Measurements from ENCODE around the gene CCR5AS.
"Not testable (repeated sequence)": the region's sequence is repeated elsewhere in the genome, so short reads cannot be mapped to it uniquely, and the experiment has no call there.

The CCR5AS gene

DNA sequence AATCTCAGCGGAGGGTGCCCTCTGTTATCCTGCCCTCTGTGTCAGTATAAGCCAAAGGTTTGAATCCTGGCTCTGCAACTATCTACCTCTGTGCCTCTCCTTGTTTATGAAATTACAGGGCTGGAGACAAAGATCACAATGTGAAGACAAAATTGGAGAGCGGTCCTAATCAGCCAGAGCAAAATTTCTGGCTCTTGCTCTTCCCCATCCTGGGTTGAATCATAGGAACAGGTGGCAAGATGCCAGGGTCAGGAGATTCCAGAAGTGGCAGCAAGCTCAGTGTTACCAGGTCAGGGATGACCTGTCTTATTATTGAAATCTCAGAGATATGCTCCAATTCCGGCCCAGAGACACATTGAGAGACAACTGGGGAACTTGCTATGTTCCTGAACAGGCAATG lies 55.2 kb downstream of the CCR5AS start:
- no peak for DNase-seq

DNA sequence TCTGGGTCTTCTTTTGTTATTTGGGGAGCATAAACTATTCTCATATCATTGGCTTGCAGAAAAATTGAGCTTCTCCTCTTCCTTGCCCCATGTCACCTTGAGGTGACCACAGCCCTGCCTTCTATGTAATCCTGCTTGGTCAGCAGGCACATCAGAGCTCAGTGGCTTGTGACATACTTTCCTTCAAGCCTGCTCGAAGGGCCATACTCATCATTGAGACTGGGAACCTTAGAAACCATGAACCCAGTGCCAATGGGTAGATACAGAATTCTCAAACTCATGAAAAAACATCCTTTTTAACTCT lies 56.7 kb downstream of the CCR5AS start:
- DNase-seq, result no peak

DNA sequence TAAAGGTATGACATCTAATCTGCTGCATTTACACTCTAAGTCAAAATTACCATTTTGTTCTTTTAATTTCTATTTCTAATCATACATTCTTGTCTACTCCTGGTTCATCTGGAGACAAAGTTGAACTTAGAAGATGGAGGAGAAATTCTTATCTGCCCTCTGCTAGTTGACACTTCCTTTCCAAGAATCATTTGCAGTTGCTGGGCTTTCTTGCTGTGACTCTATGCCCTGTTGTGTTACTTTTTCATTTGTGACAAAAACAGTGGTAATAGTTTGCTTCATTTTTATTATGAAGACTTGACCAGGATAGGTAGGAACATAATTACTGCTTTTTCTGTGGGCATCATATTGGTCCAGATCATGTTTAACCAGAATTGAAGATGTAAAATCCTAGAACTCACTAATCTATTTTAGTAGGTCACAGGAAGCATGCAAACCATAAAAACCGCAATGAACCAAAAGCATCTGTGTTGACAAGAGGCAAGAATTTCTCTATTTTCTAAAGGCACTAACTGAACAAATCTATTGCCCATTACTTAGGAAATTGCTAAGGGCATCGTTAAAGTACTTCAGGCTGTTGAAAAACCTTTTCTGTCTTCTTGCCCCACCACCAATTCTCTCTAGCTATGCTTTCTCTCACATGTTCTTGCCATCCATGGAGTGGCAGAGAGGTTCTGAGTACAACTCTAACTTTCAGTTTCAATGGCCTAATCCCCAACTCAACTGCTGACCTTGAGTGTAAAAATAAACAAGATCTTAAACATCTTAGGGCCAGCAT lies 57.2 kb downstream of the CCR5AS start:
- no peak for DNase-seq

DNA sequence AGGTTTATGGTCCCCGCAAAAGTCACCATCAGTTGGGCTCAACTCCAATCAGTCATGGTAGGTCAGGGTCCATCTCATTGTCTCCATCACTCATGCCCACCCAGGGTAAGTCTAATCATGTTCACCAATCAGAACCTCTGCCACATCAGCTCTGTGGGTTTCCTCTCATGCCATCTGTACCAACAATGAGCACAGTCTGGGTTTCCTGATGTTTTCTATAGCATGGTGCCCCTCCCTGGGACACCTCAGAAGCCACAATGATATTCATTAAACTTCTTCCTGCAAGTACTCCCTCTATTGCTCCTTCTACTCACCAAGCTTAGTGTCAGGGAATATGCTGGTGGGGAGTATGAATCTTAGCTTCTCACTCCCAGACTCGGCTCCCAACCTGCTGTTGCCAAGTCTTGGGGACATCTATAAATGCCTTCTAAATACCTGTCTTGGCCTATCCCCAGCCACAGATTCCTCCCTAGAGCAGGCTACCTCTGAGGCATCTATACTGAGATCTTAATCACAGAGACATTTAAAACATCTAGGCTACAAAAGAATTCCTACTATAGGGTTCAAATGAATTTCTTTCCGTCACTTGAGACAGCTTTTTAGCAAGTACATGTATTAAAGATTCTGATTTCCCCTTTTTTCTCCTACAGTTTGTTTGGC lies 57.9 kb downstream of the CCR5AS start:
- no peak for DNase-seq

DNA sequence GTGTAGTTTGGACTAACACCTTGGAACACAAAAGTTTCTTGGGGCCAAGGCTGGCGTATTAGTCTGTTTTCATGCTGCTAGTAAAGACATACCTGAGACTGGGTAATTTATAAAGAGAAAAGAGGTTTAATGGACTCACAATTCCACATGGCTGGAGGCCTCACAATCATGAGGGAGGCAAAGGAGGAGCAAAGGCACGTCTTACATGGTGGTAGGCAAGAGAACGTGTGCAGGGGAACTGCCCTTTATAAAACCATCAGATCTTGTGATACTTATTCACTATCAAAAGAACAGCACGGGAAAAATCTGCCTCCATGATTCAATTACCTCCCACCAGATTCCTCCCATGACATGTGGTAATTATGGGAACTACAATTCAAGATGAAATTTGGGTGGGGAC lies 62.4 kb downstream of the CCR5AS start:
- DNase-seq, result no peak

DNA sequence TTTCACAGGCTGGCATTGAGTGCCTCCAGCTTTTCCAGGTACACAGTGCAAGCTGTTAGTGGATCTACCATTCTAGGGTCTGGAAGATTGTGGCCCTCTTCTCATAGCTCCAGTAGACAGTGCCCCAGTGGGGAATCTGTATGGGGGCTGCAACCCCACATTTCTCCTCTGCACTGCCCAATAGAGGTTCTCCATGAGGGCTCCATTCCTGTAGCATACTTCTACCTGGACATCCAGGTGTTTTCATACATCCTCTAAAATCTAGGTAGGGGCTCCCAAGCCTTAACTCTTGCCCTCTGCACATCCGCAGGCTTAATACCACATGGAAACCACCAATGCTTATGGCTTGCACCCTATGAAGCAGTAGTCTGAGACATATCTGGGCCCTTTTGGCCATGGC lies 68.0 kb downstream of the CCR5AS start:
- no peak for DNase-seq

DNA sequence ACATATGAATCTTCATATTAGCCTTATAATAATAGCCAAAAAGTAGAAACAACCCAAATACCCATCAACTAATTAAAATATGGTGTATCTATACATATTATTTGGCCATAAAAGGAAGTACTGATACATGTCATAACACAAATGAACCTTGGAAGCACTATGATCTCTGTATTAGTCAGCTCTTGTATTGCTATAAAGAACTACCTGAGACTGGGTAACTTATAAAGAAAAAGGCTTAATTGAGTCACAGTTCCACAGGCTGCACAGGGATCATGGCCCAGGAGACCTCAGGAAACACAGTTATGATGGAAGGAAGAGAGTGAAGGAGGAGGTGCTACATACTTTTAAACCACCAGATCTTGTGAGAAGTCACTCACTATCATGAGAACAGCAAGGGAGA lies 69.0 kb downstream of the CCR5AS start:
- no peak for DNase-seq

DNA sequence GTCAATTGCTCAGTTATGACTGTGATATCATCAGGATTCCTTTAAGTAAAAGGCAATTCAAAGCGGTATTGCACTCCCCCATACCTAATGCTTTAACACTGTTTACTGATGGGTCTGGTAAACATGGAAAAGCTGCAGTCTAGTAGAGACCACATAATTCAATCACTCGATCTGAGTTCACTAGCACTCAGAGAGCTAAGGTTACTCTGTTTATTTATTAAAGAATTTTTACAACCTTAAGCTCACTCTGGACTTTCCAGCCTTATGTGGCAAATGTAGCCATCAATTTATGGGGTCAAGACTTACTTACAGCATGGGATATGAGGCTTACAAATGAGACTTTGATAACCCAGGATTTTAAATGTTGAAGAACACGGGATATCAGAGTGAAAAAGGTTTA lies 71.3 kb downstream of the CCR5AS start:
- DNase-seq, result no peak

DNA sequence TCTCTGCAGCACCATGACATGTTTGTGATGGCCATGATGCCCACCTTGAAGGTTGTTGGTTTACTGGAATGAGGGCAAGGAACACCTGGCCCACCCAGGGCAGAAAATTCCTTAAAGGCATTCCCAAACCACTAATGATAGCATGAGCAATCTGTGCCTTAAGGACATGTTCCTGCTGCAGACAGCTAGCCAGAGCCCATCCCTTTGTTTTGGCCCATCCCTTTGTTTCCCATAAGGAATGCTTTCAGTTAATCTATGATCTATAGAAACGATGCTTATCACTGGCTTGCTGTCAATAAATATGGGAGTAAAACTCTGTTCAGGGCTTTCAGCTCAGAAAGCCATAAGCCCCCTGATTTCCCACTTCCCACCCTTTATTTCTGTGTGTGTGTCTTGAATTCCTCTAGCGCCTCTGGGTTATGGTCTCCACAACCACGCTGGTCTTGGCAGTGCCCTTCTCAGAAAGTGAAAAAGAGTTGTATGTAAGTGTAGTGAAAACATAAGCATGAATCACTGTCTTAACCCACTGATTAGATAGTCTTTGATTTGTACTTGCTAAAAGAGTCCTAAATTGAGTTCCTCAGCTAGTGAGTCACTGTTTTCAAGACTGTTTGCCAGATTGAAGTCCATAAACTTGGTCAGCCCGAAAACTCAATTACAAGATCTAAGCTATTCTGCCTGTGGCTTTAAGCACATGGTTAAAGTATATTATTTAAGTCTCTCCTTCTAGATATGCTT lies 72.0 kb downstream of the CCR5AS start:
- DNase-seq, result no peak

DNA sequence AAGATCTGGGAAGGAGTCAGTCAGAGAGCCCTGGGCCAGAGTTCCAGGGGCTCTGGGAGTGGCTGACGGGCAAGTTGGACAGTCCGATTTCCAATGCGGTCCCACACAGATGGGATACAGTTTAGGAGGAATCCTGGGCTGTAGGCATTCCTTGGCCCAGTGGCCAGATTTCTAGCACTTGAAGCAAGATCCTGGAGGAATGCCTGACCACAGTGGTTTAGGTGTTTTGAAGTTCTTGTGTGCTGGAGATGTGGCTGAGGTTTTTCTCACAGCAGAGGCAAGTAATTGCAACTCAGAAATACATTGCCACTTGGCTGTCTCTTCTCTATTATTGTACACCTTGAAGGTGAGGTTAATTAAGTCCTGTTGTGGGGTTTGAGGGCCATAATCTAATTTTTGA lies 76.2 kb downstream of the CCR5AS start:
- not testable (repeated sequence) for DNase-seq

DNA sequence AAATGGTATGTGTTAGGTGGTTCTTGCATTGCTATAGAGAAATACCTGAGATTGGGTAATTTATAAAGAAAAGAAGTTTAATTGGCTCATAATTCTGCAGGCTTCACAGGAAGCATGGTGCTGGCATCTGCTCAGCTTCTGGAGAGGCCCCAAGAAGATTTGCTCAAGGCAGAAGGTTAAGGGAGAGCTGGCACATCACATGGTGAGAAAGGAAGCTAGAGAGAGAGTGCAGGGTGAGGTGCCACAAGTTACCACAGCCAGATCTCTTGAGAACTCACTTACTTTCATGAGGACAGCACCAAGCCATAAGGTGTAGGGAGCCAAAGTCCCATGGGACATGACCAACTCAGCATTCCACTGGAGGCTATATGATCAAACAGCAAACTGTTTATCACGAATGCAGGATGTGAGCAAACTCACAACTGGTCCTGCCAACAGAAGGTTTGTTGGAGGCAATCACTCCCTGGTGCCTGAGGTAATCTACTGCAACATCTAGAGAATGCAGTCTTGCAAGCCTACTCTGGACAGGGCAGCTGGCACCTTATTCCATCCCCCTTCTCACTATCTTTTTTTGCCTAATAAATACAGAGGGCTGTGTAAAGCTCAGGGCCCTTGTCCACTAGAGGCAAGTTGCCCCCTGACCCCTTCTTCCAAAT lies 81.1 kb downstream of the CCR5AS start:
- DNase-seq, result no peak

DNA sequence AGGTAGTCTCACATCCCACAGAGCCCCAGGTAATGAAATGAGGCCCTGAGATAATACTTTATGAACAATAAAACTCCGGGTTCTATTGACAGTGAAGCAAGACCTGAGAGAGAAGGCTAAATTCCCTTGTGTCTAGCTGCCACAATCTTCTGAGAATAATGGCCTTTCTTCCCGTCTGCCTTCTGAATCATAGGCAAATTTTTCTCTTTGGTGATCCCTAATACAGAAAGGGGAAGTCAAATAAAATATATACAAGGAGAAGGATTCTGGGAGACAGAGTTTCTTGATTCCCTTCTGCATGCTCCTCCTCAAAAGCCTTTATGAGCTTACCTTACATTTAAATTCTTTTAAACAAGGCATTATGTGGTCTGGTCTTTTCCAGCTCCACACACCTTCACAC lies 82.8 kb downstream of the CCR5AS start:
- no peak for DNase-seq

DNA sequence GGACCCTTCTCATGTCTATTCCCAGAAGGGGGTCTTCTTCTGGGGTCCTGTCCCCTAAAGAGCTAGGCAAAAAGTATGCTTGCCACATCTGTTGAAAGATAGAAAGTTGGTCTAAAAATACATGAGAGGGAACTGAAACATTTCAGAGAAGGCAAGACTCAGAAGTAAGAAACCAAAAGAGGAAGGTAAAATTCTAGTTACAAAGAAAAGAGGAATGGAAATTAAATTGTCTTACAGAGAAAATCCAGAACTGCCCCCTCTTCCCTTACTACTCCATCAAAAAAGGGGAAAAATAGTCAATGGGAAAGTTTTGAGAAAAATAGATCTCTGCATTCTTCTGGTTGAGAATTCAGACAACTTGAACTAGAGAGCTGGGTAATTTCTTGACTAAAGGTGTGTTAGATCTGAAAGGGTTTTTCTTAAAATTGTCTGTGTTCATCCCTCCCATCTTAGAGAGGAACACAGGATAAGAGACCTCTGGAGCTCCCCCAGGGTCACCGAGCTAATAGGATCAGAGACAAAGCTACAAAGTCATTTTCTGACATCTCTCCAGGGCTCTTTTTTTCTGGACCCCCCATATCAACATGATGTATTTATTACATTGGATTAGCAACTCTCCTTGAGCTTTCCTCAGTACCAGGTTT lies 85.3 kb downstream of the CCR5AS start:
- DNase-seq, result no peak

DNA sequence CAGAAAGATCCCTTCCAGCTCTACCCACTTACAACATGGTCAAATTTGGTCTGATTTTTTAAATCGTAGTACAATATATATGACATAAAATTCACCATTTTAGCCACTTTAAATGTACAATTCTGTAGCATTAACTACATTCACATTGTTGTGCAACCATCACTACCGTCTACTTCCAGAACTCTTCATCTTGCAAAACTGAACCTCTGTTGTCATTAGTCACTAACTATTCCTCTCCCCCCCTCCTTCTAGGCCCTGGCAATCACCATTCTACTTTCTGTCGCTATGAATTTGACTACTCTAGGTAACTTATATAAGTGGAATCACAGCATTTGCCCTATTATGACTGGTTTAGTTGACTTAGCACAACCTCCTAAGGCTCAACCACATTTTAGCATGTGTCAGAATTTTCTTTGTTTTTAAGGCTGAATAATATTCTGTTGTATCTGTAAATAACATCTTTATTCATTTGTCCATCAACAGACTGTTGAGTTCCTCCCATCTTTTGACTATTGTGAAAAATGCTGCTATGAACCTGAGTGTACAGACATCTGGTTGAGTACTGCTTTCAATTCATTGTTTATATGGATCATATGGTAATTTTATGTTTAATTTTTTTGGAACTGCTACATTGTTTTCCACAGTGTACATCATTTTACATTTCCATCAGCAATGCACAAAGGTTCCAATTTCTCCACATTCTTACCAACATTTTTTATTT lies 88.5 kb downstream of the CCR5AS start:
- DNase-seq, result no peak

DNA sequence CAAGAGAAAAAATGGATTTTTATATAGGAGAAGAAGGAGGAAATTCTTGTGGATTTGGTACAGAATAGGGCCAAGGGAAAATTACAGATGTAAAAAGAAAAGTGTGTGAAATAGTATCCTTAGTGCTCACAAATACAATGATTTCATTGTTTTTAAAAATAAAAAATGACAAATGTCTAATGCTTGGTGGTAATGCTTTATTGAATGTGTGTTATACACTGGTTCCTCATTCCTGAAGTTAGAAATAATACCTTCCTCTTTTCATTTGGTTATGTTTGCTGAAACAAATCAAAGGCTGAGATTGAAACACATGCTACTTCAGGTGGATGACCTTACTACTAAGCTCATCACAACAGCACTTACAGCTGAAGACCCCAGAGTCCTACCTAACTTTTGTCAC lies 90.7 kb downstream of the CCR5AS start:
- no peak for DNase-seq

DNA sequence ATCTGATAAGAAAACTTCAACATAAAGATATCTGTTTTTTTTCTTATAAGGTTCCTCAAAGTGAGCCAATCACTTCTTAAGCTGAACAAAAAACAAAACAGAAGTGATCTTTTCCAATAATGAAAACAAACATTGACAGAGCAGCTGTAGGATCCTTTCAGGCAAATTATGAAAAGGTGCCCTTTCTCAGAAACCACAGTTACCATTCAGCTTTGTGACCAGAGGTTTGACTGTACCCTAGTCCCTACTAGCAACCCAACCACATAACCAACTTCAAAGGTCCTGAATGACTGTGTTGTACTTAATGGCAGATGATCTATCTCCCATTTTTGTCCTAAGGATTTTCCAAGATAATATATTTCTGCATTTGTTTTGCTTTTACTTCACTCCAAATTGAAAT lies 92.3 kb downstream of the CCR5AS start:
- no peak for DNase-seq
